Measurements from ENCODE around the gene DGUOK.
"Not testable (repeated sequence)": the region's sequence is repeated elsewhere in the genome, so short reads cannot be mapped to it uniquely, and the experiment has no call there.

DNA sequence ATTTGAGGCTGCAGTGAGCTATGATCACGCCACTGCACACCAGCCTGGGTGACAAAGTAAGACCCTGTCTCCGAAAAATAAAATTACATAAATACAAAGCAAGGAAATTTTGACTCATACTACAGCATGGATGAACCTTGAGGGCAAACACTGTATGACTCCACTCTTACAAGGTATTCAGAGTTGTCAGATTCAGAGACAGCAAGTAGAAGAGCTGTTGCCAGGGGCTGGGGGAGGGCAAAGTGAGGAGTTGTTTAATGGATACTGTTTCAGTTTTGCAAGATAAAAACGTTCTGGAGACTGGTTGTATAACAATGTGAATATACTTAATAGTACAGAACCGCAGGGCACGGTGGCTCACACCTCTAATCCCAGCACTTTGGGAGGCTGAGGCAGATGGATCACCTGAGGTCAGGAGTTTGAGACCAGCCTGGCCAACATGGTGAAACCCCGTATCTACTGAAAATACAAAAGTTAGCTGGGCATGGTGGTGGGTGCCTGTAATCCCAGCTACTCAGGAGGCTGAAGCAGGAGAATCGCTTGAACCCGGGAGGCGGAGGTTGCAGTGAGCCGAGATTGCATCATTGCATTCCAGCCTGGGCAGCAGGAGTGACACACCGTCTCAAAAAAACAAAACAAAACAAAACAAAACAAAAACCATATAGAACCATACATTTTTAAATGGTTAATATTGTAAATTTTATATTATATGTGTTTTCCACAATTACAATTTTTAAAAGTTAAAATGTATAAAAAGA, 38.9 kb upstream of the DGUOK start:
- TF ChIP-seq, protein P1, sequence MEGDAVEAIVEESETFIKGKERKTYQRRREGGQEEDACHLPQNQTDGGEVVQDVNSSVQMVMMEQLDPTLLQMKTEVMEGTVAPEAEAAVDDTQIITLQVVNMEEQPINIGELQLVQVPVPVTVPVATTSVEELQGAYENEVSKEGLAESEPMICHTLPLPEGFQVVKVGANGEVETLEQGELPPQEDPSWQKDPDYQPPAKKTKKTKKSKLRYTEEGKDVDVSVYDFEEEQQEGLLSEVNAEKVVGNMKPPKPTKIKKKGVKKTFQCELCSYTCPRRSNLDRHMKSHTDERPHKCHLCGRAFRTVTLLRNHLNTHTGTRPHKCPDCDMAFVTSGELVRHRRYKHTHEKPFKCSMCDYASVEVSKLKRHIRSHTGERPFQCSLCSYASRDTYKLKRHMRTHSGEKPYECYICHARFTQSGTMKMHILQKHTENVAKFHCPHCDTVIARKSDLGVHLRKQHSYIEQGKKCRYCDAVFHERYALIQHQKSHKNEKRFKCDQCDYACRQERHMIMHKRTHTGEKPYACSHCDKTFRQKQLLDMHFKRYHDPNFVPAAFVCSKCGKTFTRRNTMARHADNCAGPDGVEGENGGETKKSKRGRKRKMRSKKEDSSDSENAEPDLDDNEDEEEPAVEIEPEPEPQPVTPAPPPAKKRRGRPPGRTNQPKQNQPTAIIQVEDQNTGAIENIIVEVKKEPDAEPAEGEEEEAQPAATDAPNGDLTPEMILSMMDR (IDR thresholded peaks at IDR 0.05) = not testable (repeated sequence)
- not testable (repeated sequence) for TF ChIP-seq POLR2A, POLR2AphosphoS5 (IDR thresholded peaks at IDR 0.05)

All from prostate gland (tissue), 2 donors.